HT-29 (cell line): ENCODE results near the gene CLDN8. TPM values are rescaled to one million over a fixed set of nuclear protein-coding genes. Genes with fewer than 3 reads are reported as not detected.

Experiments
- DNase-seq: peaks from one replicate; pipeline ENCODE4 v3.0.0-alpha.2; 2015; ENCODE audit warnings: low spot score
- total RNA-seq: library from RNA; depleted of rRNA; stranded (reverse); fragments of >200 nt; shearing (Covaris generic); gene quantifications from 2 replicates; pipeline ENCODE4 v1.2.3, GENCODE V29; 2014; rRNA removed

The CLDN8 gene
- total RNA-seq, 1 experiment from 2014 or later = not detected

GRCh38 chr21:30206551-30207251 lies 9.2 kb downstream of the CLDN8 start:
- no peak for DNase-seq

- no peak for DNase-seq
Measured at GRCh38 chr21:30200000-30200399, 15.9 kb downstream of the CLDN8 start.

DNA sequence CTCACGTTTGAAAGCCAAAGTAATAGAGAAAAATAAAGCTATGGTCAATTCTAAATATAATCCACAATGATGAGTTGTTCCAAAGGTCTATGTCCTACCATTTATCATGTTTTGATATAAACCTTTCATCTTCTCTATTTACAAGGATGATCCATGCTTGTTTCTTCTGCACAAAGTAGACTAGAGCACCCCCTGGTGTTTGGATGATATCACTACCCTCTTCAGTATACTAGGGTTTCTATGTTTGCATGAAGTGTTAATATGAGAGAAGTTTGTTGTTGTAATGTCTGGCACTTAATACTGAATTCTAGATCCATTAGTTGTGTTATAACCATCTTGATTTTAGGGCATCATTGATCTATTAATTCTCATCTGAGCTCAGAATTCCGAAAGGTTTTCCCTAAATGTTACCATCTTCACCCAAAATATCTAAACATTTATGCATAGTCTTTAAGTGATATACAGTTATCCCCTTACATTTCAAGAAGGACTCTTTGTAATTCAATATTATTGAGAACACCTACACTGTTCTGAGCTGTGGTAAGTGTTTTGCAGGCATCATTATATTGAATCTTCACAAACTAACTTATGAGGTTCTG lies 21.1 kb downstream of the CLDN8 start:
- DNase-seq = peak; percentile 57

- no peak for DNase-seq
Measured at GRCh38 chr21:30193201-30193600, 22.7 kb downstream of the CLDN8 start.

DNA sequence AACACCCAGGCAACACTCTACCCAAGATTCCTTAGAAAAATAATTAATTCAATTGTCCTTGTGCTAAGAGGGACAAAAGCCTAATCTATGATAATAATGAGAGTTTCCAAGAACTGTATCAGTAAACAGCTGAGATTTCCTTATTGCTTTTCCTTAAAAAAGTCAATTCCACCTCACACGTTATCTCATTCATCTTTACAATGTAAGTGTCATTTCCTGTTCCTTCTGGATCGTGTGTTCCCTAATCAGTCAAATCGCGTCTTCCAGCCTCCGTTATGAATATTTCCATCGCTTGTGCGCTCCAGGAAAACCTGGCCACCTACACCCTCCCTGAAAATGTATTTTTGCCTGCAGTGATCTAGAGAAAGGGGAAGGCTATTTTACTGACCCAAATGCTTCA lies 25.3 kb downstream of the CLDN8 start:
- no peak for DNase-seq

- DNase-seq = no peak
Measured at GRCh38 chr21:30189773-30190172, 26.1 kb downstream of the CLDN8 start.

DNA sequence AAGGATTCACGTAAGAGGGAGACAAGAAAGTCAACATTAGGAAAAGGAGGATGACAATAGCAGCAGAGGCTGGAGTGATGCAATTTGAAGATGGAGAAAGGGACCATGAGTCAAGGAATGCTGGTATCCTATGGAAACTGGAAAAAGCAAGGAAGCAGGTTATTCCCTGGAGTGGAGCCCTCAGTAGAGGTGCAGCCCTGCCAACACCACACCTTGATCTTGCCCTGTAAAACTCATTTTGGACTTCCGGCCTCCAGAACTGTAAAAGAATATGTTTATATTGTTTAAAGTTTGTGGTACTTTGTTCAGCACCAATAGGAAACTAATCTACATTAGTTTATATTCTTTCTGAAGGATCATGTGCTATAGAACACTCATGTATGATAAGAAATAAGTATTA lies 29.7 kb downstream of the CLDN8 start:
- no peak for DNase-seq

DNA sequence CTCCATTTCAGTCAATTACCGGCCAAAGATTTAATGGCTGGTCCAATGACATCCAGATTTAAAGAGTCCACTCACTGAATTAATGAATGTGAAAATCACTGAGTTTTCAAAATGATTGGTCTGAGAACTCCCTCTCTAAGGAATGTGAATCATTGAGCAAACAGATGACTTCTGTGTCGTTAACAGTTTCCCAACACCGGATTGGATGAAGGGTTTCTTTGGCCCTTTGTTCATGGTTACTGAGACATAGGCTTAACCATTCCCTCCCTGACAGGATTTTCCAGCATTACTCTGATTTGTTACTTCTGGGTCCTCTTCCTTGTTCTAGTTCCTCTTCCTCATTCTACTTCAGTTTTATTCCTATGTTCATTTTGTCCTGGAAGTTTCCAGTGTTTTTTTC lies 47.8 kb downstream of the CLDN8 start:
- DNase-seq = no peak

GRCh38 chr21:30166705-30167104 lies 49.2 kb downstream of the CLDN8 start, which contains the start of gene CLDN17:
Gene CLDN17 (minus strand): TSS chr21:30166805. CDS start chr21:30166617, 188 bp downstream.
- DNase-seq = no peak

DNA sequence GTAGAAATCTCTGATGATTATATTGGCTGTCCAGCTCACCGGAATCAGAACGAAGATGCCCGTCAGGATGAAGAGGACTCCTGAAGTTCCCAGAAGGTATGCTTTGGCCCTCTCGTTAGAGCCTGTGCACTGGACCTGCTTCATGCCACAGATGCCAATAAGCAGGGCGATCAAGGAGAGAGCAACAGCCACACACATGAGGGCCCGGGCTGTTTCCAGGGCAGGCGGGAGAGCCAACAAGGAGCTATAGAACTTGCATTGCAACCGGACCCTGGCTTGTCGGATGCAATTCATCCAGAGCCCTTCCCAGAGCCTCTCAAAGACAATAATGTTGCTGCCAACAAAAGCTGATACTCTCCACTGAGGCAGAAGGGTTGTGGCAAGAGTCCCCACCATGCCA lies 49.7 kb downstream of the CLDN8 start:
- DNase-seq = no peak

GRCh38 chr21:30164796-30165195 lies 51.1 kb downstream of the CLDN8 start:
- DNase-seq = no peak

Other genes with a start within 250 kb of the CLDN8 start
- gene CLDN17, start 49.3 kb downstream of the CLDN8 start, total RNA-seq = not detected in 2 replicates
- gene KRTAP24-1, start 66.9 kb upstream of the CLDN8 start, total RNA-seq = not detected in 2 replicates
- gene KRTAP25-1, start 73.4 kb upstream of the CLDN8 start, total RNA-seq = not detected in 2 replicates
- gene KRTAP26-1, start 104.2 kb upstream of the CLDN8 start, total RNA-seq = not detected in 2 replicates
- gene KRTAP27-1, start 121.6 kb upstream of the CLDN8 start, total RNA-seq = not detected in 2 replicates
- gene KRTAP23-1, start 132.5 kb upstream of the CLDN8 start, total RNA-seq = not detected in 2 replicates
- gene KRTAP13-2, start 156.2 kb upstream of the CLDN8 start, total RNA-seq = not detected in 2 replicates
- not detected in 2 replicates for gene KRTAP13-1, start 179.9 kb upstream of the CLDN8 start, total RNA-seq
- gene KRTAP13-3, start 209.8 kb upstream of the CLDN8 start, total RNA-seq = not detected in 2 replicates
- not detected in 2 replicates for gene KRTAP13-4, start 214.1 kb upstream of the CLDN8 start, total RNA-seq
- gene KRTAP15-1, start 224.2 kb upstream of the CLDN8 start, total RNA-seq = not detected in 2 replicates